GM12878 (cell line): Measurements from ENCODE around the gene FAM120B. TPM values are rescaled to one million over a fixed set of nuclear protein-coding genes. Genes with fewer than 3 reads are reported as not detected.

Source experiments
- ATAC-seq: fragments of 200-7000 bp; cut with Tn5 transposase; 3 replicates; pipeline ENCODE4 v1.9.1; 2020; ENCODE audit warnings: mild to moderate bottlenecking, moderate library complexity
- BruUV-seq: library from RNA; stranded (reverse); fragments of 400-500 nt; replicated peaks from 2 replicates; lab custom pipeline; 2021; lab: Mats Ljungman, UMichigan
- CTCF ChIA-PET: fragments of 300-600 bp; sonication (Branson Sonifier 250); formaldehyde crosslinking; extraction: SDS; loops from one replicate; lab custom pipeline; 2021; ENCODE audit warnings: inconsistent platforms; lab: Yijun Ruan, JAX
- POLR2A ChIA-PET: fragments of 350-600 bp; formaldehyde crosslinking; extraction: SDS; loops from one replicate; lab custom pipeline; 2021; ENCODE audit warnings: inconsistent platforms; lab: Charles Lee
- RAD21 ChIA-PET: fragments of 300-600 bp; sonication (Branson Sonifier 250); formaldehyde crosslinking; loops from one replicate; lab custom pipeline; 2023; ENCODE audit warnings: antibody characterized with exemption; ENCODE audit not compliant: unreplicated experiment; lab: Charles Lee
- SMC1A ChIA-PET: fragments of 300-600 bp; sonication (Branson Sonifier 250); formaldehyde crosslinking; loops from one replicate; lab custom pipeline; 2023; ENCODE audit not compliant: unreplicated experiment, uncharacterized antibody; lab: Charles Lee
- DNase-seq: peaks from one replicate; pipeline ENCODE4 v3.0.0-alpha.2; 2011; ENCODE audit warnings: low read depth, low spot score
- FAIRE-seq: peaks from 3 replicates; lab custom pipeline; 2011; peaks lifted over from hg19 to GRCh38; lab: Jason Lieb, UNC
- H2AFZ ChIP-seq: 2 replicates; pipeline ENCODE4 v1.6.0; 2011; ENCODE audit warnings: low read depth, low read length, control low read depth; ENCODE audit not compliant: control insufficient read depth
- H3K27ac ChIP-seq: 2 replicates; pipeline ENCODE4 v1.5.1; 2011; ENCODE audit warnings: control low read depth; ENCODE audit not compliant: control insufficient read depth, insufficient read depth
- H3K27me3 ChIP-seq, 2 experiments: replicated peaks in 1 of 2; 2 replicates each; pipeline versions ENCODE4 v1.6.0 to v1.6.1; 2011; ENCODE audit warnings: low read length in 1 of 2; ENCODE audit not compliant: control insufficient read depth in 2 of 2, insufficient read depth in 2 of 2
- H3K36me3 ChIP-seq, 2 experiments: 2 replicates each; pipeline ENCODE4 v1.5.1; 2011; ENCODE audit warnings: low read length in 1 of 2; ENCODE audit not compliant: control insufficient read depth in 2 of 2, insufficient read depth in 2 of 2
- H3K4me1 ChIP-seq: 2 replicates; pipeline ENCODE4 v1.6.1; 2011; ENCODE audit warnings: mild to moderate bottlenecking, low read length, moderate library complexity, mixed read lengths; ENCODE audit not compliant: control insufficient read depth, insufficient read depth
- H3K4me2 ChIP-seq: 2 replicates; pipeline ENCODE4 v1.6.0; 2011; ENCODE audit warnings: control low read depth; ENCODE audit not compliant: control insufficient read depth, insufficient read depth
- H3K4me3 ChIP-seq: fragments of 200-600 bp; sonication (generic); 2 replicates; pipeline ENCODE4 v1.5.1; 2016
- H3K79me2 ChIP-seq: 2 replicates; pipeline ENCODE4 v1.6.0; 2011; ENCODE audit warnings: low read length; ENCODE audit not compliant: control insufficient read depth, insufficient read depth
- H3K9ac ChIP-seq: 2 replicates; pipeline ENCODE4 v1.8.0; 2011; ENCODE audit warnings: low read length, control low read depth, mixed read lengths; ENCODE audit not compliant: control insufficient read depth, insufficient read depth
- H3K9me3 ChIP-seq: replicated peaks from 3 replicates; pipeline ENCODE4 v1.5.1; 2011; ENCODE audit warnings: mild to moderate bottlenecking, low read length; ENCODE audit not compliant: control insufficient read depth, insufficient read depth
- H4K20me1 ChIP-seq: 2 replicates; pipeline ENCODE4 v1.6.0; 2011; ENCODE audit not compliant: control insufficient read depth, insufficient read depth
- CHD2 ChIP-seq: IDR thresholded peaks from 2 replicates; pipeline ENCODE4 v1.6.1; 2011; ENCODE audit warnings: low read depth, low read length, improper control_type of control experiment, borderline replicate concordance
- E2F4 ChIP-seq: IDR thresholded peaks from 2 replicates; pipeline ENCODE4 v1.6.1; 2012; ENCODE audit warnings: low read depth, low read length, improper control_type of control experiment
- EED ChIP-seq: sonication (generic); IDR thresholded peaks from 2 replicates; pipeline ENCODE4 v1.6.1; 2016; ENCODE audit warnings: antibody characterized with exemption, low read depth
- ELK1 ChIP-seq: IDR thresholded peaks from 2 replicates; pipeline ENCODE4 v1.6.1; 2012; ENCODE audit warnings: low read depth, low read length, improper control_type of control experiment
- HDAC6 ChIP-seq: fragments of 200-600 bp; sonication (generic); IDR thresholded peaks from one replicate; pipeline ENCODE4 v1.8.0; 2017; ENCODE audit warnings: antibody characterized with exemption; ENCODE audit not compliant: unreplicated experiment
- IRF5 ChIP-seq: fragments of 450-650 bp; IDR thresholded peaks from 2 replicates; pipeline ENCODE4 v1.6.1; 2017; ENCODE audit warnings: borderline replicate concordance
- JUNB ChIP-seq: IDR thresholded peaks from 2 replicates; pipeline ENCODE4 v1.6.1; 2016; ENCODE audit warnings: antibody characterized with exemption, mild to moderate bottlenecking
- MXI1 ChIP-seq: fragments of 150-350 bp; IDR thresholded peaks from 2 replicates; pipeline ENCODE4 v1.6.1; 2011; ENCODE audit warnings: low read depth, mild to moderate bottlenecking, inconsistent platforms, low read length, improper control_type of control experiment
- NFYA ChIP-seq: IDR thresholded peaks from 2 replicates; pipeline ENCODE4 v1.6.1; 2011; ENCODE audit warnings: low read depth, mild to moderate bottlenecking, low read length, improper control_type of control experiment, borderline replicate concordance
- RB1 ChIP-seq: fragments of 450-650 bp; formaldehyde crosslinking; IDR thresholded peaks from 2 replicates; pipeline ENCODE4 v1.6.1; 2017; ENCODE audit warnings: mild to moderate bottlenecking, borderline replicate concordance
- RFX5 ChIP-seq: IDR thresholded peaks from 2 replicates; pipeline ENCODE4 v1.6.1; 2011; ENCODE audit warnings: low read depth, low read length, improper control_type of control experiment
- SMC3 ChIP-seq: IDR thresholded peaks from 2 replicates; pipeline ENCODE4 v1.6.1; 2011; ENCODE audit warnings: low read length, improper control_type of control experiment, borderline replicate concordance
- TCF3 ChIP-seq: IDR thresholded peaks from 2 replicates; pipeline ENCODE4 v1.6.1; 2012; ENCODE audit warnings: low read depth, mild to moderate bottlenecking, low read length, borderline replicate concordance; ENCODE audit not compliant: insufficient read depth
- WGBS: methylation state at CpG from one replicate; pipeline ENCODE4 v1.1.6; 2016; ENCODE audit warnings: low lambda C conversion rate; ENCODE audit not compliant: insufficient replicate concordance, insufficient coverage; ENCODE audit errors: missing lambda C conversion rate; 5-methylcytosine and 5-hydroxymethylcytosine counted together
- in situ Hi-C: fragments of 300-500 bp; cut with MboI; formaldehyde crosslinking; loops from 9 replicates; pipeline ENCODE4 v1.14.3; 2018; ENCODE audit warnings: mixed read lengths
- intact Hi-C: fragments of 100-400 bp; cut with micrococcal nuclease; formaldehyde crosslinking; loops from one replicate; pipeline ENCODE4 v1.14.2; 2022; ENCODE audit not compliant: unreplicated experiment
- polyA plus RNA-seq, 11 experiments: library from polyadenylated mRNA; depleted of rRNA in 4 of 11; unstranded in 6 of 11; stranded (reverse) in 5 of 11; fragments of >200 nt; fragmentation: Nextera tagmentation in 4 of 11; fragmentation: Illumina TruSeq in 1 of 11; extraction: Ambion mirVana in 4 of 11; extraction: Trizol in 1 of 11; gene quantifications; 1 replicate in 1 of 11; 2 replicates in 10 of 11; pipeline versions ENCODE4 v1.2.1 to v1.2.3, GENCODE V29; 2011 to 2016; ENCODE audit warnings: inconsistent platforms in 2 of 11, missing spikeins in 2 of 11, low read depth in 1 of 11
- total RNA-seq, 4 experiments: library from RNA; depleted of rRNA in 3 of 4; stranded (reverse); fragments of >200 nt in 3 of 4; fragmentation: Illumina TruSeq in 1 of 4; extraction: Trizol in 1 of 4; gene quantifications; 2 replicates each; pipeline versions ENCODE4 v1.2.1 to v1.2.3, GENCODE V29; 2013 to 2021

The FAM120B gene
- total and polyA plus RNA-seq, 10 of the 15 experiments (the other 5 are each of a cell fraction or from before 2014, with no cell fraction given) = 3.3 to 21.6 (median 15.3) TPM

GRCh38 chr6:170283212-170284081 lies 23.1 kb upstream of the FAM120B start:
- CTCF ChIA-PET = no interaction called here
- TF ChIP-seq HDAC6 = no peak
- no peak for TF ChIP-seq CHD2
- TF ChIP-seq RFX5 = no peak
- TF ChIP-seq ELK1 = no peak
- no peak for TF ChIP-seq RB1
- no peak for TF ChIP-seq SMC3
- TF ChIP-seq NFYA = no peak
- TF ChIP-seq IRF5 = no peak
- no peak for TF ChIP-seq EED
- TF ChIP-seq E2F4 = no peak
- TF ChIP-seq JUNB = no peak
- TF ChIP-seq MXI1 = no peak
- TF ChIP-seq TCF3 = no peak
- H3K27me3 ChIP-seq = peaks cover 0 to 6% of the 10 kb centered on the region in 2 experiments; a peak in 1 of 4 replicates
- H3K9me3 ChIP-seq = no peaks in the 10 kb centered on the region; the same call in 2 of the 3 replicates
- no peak overlapping the region for H3K4me2 ChIP-seq
- in situ Hi-C loops = no loop called here
- no peaks in the 10 kb centered on the region for H4K20me1 ChIP-seq
- no TSS peak for BruUV-seq
- no peaks in the 10 kb centered on the region for H3K4me1 ChIP-seq
- SMC1A ChIA-PET = no interaction called here
- no peaks in the 10 kb centered on the region for H3K36me3 ChIP-seq
- intact Hi-C loops = no loop called here
- H3K4me3 ChIP-seq = no peak overlapping the region
- RAD21 ChIA-PET = no interaction called here
- DNase-seq (no peak), ATAC-seq (no peak), FAIRE-seq (no peak)
- no peaks in the 10 kb centered on the region for H3K79me2 ChIP-seq
- POLR2A ChIA-PET = no interaction called here
- no peak overlapping the region for H2AFZ ChIP-seq
- no peak overlapping the region for H3K27ac ChIP-seq
- H3K9ac ChIP-seq = no peak overlapping the region
- WGBS = 91% methylated on average over 51 of the region's 60 CpGs
